Measurements from ENCODE around the gene OR10A3.

The OR10A3 gene

DNA sequence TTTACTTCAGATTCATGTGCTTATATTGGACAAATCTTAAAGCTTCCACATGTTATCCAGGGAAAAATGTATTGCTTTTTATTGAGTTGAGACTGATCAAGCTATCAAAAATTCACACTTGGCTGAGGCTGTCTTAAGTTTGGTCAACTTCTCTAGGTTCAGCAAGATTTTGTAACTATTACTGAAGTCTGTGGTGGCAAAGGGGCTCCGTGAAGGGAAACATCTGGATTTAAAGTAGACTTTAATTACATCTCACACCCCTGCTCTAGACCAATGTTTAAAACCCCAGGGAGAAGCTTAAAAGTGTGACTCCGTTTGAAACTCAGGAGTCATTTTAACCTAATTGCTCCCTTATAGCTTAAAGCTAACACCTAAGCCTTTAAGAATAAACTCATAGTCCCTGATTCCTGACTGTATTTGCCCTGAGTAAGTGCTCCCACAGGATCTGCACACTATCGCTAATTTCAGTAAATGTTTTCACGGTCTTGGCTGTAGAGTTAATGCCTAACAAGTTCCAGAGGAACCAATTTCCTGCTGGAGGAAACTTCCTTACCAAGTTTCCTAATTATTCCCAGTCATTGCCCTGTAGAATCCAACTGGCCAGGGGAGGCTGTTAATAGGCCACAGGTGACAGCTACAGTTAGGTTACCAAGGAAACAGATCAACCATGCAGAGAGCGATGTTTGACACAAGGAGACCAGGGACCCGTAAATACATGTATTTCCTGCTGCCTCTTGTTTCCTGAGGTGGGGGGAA lies 50.9 kb downstream of the OR10A3 start:
- DNase-seq: no peak

DNA sequence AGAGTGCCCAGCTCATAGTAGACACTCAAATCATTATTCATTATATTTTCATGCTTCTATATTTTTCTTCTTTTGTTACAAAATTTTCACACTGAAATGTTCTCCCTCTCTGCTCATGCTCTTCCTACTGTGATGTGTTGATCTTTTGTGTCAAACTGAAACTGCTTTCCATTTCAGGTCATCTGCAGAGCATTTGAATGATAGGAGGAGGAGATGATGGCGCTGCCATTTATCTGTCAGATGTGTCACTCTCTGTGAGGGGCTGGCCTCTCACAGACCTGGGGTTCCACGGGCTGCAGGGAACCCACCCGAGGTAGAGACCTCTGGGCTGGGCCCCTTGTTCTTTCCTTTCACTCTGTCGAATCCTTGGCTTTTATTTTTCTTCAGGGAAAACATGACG lies 51.5 kb downstream of the OR10A3 start:
- no peak for DNase-seq
